ENCODE results near the gene MACROD2.
A peak's percentile ranks its signal among the peaks of the same experiment; 100 is the strongest.
"Not testable (repeated sequence)": the region's sequence is repeated elsewhere in the genome, so short reads cannot be mapped to it uniquely, and the experiment has no call there.

MACROD2 gene

DNA sequence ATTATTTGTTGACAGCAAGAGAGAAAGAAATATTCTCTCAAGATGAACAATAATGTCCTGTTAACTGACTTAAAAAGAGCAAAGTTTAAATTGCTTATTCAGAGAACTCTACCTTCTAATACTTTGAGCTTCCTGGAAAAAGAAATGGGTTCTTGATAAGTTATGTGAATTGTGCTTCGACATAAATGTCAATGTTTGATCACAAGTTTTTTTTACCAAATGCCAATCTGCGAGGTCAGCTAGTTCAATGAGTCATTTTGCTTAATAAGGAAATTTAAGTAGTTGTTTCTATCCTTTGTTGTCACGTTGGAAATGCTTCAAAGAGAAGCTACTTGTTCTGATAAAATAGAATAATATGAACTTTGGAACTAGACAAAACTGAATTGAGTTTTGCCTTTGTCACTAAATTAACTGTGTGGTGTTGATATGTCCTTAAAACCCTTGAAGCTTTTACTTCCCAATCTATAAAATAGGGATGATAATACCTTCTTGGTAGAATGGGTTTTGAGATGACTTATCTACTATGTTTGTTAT is 984.2 kb downstream of the MACROD2 start:
- no peak for DNase-seq

DNA sequence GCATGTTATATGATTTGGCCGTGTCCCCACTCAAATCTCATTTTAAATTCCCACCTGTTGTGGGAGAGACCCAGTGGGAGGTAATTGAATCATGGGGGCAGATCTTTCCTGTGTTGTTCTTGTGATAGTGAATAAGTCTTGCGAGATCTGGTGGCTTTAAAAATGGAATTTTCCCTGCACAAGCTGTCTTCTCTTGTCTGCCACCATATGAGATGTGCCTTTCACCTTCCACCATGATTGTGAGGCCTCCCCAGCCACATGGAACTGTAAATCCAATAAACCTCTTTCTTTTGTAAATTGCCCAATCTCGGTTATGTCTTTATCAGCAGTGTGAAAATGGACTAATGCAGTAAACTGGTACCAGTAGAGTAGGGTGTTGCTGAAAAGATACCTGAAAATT is 986.2 kb downstream of the MACROD2 start:
- not testable (repeated sequence) for DNase-seq

DNA sequence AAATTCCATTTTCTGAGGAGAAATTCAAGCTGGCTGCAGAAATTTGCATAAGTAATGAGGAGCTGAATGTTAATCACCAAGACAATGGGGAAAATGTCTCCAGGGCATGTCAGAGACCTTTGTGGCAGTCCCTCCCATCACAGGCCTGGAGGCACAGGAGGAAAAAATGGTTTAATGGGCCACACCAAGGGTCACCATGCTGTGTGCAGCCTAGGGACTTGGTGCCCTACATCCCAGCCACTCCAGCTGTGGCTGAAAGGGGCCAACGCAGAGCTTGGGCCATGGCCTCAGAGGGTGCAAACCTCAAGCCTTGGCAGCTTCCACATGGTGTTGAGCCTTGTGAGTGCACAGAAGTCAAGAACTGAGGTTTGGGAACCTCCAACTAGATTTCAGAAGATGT is 987.0 kb downstream of the MACROD2 start:
- not testable (repeated sequence) for DNase-seq

DNA sequence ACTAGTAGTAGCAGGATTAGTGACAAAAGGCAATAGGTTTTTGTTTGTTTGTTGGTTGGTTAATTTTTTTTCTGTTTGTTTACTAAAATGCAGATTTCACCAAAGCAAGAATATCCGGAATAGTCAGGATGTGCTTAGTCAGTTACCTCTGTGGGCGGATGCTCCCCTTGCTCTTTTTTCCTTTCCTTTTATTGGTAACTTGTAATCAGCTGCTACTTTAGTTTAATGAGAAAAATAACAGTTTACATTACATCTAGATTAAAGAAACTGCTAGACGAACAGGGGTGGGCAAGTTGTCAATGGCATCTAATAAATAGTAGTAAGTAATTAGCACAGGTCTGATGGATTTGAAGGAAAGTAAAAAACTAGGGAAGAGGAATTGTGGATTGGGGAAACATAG is 989.0 kb downstream of the MACROD2 start:
- DNase-seq = no peak

DNA sequence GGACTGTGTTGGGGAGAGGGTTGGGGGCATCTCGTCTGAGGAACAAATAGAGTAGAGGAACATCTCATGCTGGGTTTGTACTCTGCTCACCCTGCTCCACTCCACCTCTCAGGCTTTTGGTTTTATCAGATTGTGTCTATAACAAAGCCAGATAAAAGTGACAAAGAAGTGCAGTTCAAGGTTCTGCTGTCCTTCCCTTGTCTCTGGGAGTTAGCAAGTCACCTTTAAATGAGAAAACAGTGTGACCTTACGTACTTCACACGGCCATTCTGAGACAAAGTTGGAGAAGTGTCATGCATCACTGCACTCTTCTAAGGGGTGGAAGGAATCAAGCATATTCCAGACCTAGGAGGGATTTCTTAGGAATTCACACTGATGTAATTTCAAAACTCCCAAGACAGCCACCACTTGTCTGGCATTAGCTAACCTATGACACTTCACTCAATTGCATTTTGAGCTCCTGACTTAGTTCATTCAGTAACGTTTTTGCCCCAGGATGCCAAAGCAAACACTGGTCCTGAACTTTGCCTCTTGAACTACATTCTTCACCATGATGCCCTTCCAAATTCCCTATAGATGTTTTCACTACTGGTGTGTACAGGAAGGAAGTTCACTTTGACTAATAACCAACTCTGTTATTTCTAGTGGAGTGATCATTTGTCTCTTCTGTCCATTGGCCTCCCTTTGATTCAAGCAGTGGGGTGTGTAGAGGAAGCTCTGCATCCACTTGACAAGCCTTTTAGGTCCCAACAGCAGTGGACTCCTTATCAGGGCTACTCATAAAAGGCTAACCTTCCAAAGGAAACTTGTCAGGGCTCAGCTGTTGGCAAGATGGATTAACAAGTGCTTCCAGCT is 989.7 kb downstream of the MACROD2 start:
- no peak for DNase-seq

DNA sequence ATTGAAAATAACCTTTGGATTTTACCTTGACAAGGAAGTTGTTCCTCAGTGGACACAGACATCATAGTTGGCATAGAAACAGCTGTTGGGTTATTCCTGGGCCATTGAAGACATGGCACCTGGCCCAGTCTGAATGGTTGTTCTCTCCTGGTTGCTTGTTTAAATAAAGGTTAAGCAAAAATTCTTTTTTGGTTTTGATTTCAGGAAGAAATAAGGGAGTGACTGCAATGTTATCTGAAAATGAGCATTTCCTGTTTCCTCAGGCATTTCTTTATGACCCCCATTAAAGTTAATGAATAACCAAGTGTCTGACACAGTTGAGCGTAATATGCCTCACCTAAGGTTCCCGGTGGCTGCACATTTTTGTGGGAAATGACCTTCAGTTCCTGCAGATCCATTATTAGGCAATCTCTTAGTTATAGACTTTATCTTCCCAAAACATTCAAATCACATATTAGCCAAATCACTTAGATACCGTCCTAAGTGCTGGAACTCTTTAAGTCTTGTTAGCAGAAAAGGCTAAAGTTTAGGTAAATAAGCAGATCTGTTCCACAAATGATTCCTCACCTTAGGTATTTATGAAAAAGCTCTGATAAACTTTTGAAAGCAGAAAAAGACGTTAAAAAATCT is 990.8 kb downstream of the MACROD2 start:
- no peak for DNase-seq

DNA sequence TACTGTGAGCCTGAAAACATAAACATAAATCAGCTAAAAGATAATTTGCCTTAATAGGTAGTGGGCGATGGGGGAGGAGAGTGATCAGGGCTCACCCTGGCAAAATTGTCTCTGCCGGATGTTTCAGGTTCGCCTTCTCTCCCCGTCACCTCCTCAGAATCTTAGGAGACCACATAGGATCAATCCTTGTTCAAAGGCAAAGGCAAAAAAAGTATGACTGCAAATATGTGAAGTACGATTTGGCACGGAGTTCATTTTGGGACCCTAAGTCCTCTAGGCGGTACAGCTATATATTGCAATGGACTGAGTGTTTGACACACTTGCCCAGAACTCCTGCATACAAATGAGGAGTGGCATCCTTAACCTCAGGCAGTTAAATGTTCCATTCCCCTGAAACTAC is 991.3 kb downstream of the MACROD2 start:
- DNase-seq = no peak

DNA sequence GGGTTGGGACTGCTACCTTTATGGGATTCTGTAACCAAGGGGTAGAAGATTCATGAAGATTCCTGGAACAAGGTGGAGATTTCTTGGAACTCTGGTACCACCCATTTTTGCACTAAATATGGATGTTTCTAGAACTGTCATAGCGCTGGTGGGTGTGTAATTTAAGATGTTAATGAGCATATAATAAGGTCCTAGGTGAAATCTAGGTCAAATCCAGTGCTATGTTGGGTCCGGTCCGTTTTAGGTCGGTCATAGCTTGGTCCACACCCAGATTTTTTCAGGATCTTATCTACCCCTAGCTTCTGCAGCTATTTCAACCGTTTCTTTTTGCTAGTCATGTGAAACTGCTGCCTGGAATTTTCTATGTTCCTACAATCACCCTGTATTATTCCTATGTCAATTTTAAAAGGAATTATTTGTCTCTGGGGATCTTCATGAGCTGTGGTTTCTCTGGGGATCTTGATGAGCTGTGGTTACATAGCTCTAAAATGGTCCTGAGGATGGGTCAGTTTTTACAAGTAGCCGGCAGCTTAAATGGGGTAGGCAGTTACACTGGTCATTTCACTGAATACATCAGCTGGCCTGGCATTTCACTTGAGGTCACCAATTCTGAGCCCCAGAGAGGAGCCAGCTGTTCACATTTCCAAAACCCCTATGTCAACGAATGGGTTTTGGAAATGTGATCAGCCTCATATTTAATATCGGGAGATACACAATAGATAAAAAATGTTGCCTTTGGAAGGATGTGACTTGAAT is 994.4 kb downstream of the MACROD2 start:
- DNase-seq = no peak

DNA sequence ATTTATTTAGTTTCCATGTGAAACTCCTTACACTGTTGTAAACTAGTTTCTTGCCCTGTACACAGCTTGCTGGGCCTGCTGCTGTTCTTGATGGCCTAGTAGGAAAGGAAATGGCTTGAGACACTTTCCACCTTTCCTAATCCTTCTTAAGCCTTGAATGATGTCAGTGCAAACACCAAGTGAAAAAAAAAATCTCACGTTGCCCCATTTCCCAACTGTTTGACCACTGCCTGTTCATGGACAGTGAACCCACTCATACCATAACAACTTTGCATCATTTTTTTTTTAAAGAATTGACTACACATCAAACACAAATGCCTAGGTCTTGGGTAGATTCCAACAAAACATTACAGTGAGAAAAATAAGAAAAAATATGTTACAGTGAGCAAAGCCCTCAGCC is 995.7 kb downstream of the MACROD2 start:
- peak; percentile 27 for DNase-seq

DNA sequence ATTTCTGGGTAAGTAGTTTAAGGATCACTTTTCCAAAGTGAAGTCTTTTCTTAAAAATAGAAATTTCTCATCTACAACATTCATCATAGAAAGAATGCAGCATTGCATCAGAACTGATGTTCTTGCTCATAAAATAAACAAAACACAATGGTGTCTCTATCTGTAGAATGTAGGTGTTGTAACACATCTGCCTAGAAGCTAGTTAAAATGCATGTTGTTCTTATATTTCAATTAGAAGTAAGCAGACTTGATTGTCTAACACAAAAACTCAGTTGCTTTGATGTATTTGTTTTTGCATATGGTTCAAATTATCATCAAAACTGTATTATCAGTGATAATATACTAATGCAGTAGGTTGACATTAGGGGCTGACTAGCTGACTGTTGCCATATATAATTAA is 996.8 kb downstream of the MACROD2 start:
- DNase-seq = peak; percentile 59

DNA sequence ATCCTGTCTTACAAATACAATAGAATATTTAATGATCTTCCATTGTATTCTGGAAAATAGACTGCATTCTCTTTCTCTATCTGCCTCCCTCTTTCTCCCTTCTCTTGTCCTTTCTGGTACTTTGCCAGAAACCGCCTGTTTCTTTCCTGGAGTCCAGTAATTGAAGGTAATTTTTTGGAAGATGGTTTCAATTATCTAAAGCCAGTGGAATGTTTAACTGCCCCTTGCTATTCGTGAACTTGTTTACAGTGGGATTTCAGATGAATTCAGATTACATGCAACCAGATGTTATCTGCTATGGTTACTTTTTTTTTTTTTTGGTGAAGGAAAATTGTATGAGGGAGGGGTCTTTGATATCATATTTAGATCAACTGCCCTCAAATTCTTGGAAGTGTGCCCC is 997.6 kb downstream of the MACROD2 start:
- peak; percentile 86 for DNase-seq

DNA sequence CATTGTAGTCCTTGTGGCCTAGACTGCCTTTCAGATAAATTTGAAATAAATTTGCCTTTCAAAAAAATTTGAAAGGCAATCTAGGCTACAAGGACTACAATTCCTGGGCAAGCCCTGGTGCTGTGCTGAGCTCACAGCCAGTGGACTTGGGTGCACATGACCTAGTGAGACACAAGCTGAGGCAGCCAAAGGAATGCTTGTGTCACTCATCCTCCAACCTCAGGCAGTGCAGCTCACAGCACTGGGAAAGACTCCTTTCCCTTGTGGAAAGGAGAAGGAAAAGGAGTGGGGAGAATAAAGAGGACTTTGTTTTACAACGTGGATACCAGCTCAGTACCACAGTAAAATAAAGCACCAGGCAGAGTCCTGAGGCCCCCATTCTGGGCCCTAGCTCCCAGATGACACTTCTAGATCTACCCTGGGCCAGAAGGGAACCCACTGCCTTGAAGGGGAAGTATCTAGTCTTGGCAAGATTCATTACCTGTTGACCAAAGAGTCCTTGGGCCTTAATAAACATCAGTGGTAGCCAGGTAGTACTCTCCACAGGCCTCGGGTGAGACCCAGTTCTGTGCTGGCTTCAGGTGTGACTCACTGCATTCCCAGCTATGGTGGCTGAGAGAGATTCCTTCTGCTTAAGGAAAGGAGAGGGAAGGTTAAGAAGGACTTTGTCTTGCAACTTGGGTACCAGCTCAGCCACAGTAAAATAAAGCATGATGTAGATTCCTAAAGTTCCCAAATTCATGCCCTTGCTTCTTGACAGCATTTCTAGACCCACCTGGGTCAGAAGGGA is 1001.8 kb downstream of the MACROD2 start:
- DNase-seq = no peak

DNA sequence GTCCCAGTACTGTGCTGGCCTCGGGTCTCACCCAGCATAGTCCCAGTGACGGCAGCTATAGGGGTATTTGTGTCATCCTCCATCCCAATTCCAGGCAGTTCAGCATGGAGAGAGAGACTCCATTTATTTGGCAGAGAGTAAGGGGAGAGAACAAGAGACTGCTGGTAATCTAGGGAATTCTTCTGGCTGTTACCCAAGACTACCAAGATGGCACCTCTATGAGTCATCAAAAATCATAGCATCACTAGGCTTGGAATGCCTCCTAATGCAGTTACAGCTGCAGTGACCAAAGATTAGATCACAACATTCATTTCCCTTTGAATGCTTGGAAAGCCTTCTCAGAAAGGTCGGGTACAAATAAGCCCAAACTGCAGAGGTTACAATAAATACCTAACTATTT is 1002.5 kb downstream of the MACROD2 start:
- DNase-seq = peak; percentile 79

DNA sequence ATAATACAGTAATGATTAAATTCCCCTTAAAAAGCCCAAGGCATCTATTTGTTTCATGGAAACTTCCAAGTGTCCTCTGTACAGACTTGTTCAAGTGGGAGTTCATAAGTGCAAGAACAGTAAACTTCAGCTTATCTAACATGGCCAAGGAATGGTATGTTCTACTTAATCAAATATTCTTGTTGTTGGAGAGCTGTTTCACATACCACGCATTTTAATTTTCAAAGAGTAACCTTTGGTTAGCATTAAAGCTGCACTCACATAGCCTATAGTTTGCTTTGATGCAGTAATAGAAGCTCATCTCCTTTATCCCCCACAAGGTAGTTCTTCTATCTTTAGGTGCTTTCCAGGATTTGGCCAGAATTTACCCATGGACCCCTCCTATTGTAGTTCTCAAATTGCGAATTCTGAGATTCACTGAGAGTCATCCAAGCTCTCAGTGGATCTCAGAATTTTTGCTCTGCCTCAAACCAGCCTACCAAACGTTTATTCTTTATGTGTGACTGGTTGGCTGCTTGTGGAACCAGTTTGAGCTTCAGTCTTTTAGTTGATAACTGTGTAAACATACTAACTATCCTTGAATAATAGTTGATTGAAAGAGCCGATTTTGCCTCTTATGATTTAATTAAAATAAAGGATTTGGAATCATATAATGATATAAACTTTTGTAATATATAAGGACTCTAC is 1010.1 kb downstream of the MACROD2 start:
- no peak for DNase-seq

DNA sequence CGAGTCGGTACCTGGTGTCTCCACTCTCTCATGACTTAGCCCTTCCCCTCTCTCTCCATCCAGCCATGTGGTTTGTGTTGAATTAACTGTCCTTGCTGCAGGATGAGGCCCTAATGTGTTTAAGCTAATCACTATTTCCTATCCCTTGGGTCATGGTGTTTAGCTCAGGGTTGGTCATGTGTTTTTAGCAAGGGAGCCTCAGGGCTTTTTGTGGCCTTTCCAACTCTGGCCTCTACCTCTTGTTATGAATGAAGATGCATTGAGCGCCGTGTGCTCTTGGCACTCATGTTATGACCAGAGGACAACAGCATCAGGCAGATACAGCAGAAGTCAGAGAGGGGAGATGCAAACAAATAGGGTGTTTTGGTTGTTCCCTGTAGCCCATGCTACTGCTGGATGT is 1016.3 kb downstream of the MACROD2 start:
- DNase-seq = no peak

DNA sequence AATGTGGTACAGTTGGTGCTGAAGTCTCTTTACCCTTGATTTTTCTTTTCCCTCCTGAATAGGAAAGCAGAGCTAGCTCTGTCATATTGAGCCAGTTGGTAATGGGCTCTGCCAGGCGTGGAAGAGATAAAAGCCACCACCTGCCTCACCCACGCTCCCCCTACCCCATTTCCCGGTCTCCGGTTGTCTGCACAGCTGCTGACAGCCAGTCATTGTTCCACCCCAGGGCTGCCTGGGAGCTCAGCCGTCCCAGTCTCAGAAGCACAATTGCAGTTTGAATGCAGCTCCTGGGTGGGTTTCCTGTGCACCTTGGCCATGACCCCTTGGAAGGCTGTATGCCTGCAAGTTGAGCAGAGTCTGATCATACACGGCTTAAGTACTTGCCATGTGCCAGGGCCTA is 1017.2 kb downstream of the MACROD2 start:
- no peak for DNase-seq

DNA sequence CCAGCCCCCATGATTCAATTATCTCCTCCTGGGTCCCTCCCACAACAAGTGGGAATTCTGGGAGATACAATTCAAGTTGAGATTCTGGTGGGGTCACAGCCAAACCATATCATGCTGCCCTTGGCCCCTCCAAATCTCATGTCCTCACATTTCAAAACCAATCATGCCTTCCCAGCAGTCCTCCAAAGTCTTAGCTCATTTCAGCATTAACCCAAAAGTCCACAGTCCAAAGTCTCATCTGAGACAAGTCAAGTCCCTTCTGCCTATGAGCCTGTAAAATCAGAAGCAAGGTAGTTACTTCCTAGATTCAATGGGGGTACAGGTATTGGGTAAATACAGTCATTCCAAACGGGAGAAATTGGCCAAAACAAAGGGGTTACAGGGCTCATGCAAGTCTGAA is 1021.6 kb downstream of the MACROD2 start:
- DNase-seq = not testable (repeated sequence)

DNA sequence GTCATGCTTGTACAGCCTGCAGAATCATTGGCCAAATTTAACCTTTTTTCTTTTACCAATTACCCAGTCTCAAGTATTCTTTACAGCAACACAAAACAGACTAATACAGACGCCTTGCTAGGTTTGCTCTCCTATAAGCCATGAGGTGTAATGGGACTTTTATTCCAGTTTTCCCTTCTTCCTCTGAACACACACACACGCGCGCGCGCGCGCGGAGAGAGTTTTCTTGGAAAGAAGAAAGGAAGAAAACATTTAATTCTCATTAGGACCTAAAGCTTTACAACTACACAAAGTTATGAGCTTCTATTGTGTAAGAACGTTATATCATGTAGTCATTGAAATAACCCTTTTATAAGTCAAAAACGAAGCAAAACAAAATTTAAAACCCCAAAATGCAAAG is 1023.6 kb downstream of the MACROD2 start:
- no peak for DNase-seq

DNA sequence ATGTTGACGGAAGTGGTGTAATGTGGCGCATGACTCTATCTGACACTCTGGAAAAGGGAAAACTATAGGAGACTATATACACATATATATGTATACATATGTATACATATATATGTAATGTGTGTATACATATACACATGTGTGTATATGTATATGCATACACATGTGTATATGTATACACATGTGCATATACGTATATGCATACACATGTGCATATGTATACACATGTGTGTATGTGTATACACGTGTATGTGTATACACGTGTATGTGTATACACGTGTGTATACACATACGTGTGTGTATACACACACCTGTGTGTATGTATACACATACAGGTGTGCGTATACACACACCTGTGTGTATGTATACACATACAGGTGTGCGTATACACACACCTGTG is 1025.5 kb downstream of the MACROD2 start:
- DNase-seq = no peak

DNA sequence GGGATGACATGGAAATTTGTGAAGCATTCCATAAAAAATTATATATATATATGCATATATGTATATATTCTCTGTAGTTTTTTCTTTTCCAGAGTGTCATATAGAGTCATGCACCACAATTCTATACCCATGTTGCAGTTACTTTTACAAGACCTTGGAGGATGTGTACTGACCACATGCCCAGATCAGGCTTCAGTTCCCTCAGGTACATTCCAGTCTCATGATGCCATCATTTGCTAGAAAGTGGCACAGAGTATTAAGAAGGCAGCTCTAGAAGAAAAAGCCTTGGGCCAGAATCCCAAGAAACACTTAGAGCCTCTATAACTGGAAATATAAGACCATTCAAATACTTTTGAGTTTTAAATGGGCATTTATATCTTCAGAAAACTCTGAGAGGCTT is 1027.6 kb downstream of the MACROD2 start:
- no peak for DNase-seq

DNA sequence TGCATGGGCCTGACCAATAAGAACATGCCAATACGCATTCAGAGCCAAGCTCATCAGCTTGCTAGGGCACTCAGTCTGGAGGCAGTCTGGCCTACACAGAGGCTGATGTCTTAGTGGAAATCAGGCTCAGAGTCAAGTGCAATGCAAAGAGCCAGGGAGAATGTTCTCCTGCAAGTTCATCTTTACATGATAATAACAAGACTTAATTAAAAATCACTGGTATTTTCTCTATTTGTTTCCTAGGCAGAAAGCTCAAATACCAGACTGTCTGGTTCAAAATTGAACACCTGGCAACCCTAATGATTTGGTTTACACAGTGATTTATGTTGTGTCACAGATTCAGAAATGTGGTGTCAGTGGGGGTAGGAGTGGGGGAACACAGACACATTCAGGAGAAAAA is 1031.4 kb downstream of the MACROD2 start:
- no peak for DNase-seq

DNA sequence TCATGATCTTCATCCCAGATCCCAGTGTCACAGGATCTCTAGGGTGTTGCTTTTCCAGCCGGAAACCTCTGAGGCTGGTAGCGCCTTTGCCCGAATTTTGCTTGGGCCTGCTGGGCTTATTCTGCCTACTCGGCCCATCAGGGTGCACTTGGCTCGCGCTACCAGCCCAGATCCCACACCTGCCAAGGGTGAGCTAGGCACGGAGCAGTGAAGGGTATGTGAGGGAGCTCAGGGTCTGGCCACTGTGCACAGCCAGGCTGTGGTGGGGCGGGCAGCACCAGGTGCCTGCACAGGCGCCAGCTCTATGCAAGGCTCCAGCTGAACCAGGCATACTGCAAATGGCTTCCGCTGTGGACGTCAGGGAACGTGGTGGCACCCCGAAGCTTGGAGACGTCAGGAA is 1035.5 kb downstream of the MACROD2 start:
- DNase-seq = no peak
